Measurements from ENCODE around the gene PRG2. TPM values are rescaled to one million over a fixed set of nuclear protein-coding genes. Genes with fewer than 3 reads are reported as not detected.
"Not testable (repeated sequence)": the region's sequence is repeated elsewhere in the genome, so short reads cannot be mapped to it uniquely, and the experiment has no call there.

The PRG2 gene
- total and polyA plus RNA-seq, 2 experiments from 2014 or later, result not detected

- H3K36me3 ChIP-seq (replicated peaks; ENCODE audit: insufficient read depth, low read depth), result no peaks in the 10 kb centered on the region
- H2AFZ ChIP-seq, result no peak overlapping the region
- no peak overlapping the region for H3K4me3 ChIP-seq
- no peaks in the 10 kb centered on the region for H4K20me1 ChIP-seq (ENCODE audit: insufficient read depth, poor library complexity, severe bottlenecking)
- DNase-seq (ENCODE audit: low spot score), result no peak
- no peaks in the 10 kb centered on the region for H3K9me2 ChIP-seq (replicated peaks; ENCODE audit: insufficient read depth)
- H3K9me3 ChIP-seq (ENCODE audit: low read depth), result no peaks in the 10 kb centered on the region
- H3K79me2 ChIP-seq, result no peaks in the 10 kb centered on the region
- TF ChIP-seq, protein P1, sequence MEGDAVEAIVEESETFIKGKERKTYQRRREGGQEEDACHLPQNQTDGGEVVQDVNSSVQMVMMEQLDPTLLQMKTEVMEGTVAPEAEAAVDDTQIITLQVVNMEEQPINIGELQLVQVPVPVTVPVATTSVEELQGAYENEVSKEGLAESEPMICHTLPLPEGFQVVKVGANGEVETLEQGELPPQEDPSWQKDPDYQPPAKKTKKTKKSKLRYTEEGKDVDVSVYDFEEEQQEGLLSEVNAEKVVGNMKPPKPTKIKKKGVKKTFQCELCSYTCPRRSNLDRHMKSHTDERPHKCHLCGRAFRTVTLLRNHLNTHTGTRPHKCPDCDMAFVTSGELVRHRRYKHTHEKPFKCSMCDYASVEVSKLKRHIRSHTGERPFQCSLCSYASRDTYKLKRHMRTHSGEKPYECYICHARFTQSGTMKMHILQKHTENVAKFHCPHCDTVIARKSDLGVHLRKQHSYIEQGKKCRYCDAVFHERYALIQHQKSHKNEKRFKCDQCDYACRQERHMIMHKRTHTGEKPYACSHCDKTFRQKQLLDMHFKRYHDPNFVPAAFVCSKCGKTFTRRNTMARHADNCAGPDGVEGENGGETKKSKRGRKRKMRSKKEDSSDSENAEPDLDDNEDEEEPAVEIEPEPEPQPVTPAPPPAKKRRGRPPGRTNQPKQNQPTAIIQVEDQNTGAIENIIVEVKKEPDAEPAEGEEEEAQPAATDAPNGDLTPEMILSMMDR (IDR thresholded peaks at IDR 0.05; ENCODE audit: poor library complexity), result no peak
- TF ChIP-seq EZH2 (IDR thresholded peaks at IDR 0.05; ENCODE audit: borderline replicate concordance) (no peak), EZH2phosphoT487 (IDR thresholded peaks at IDR 0.05; ENCODE audit: low read depth, severe bottlenecking, unreplicated experiment) (no peak)
- no peaks in the 10 kb centered on the region for H3K4me1 ChIP-seq (ENCODE audit: insufficient read depth)
- no peak overlapping the region for H3K27ac ChIP-seq
- WGBS (ENCODE audit: low lambda C conversion rate, missing lambda C conversion rate), result 95% methylated on average over 4 of the region's 4 CpGs
- no peak overlapping the region for H3K4me2 ChIP-seq
- H3K27me3 ChIP-seq, result no peaks in the 10 kb centered on the region
Measured at GRCh38 chr11:57405271-57405860, 14.9 kb upstream of the PRG2 start.

- H3K4me2 ChIP-seq, result no peak overlapping the region
- no peaks in the 10 kb centered on the region for H3K79me2 ChIP-seq
- no peak overlapping the region for H3K4me3 ChIP-seq
- H3K9me2 ChIP-seq (replicated peaks; ENCODE audit: insufficient read depth), result no peaks in the 10 kb centered on the region
- peaks cover 4% of the 10 kb centered on the region for H3K27me3 ChIP-seq
- no peaks in the 10 kb centered on the region for H3K36me3 ChIP-seq (replicated peaks; ENCODE audit: insufficient read depth, low read depth)
- H3K4me1 ChIP-seq (ENCODE audit: insufficient read depth), result no peaks in the 10 kb centered on the region
- no peaks in the 10 kb centered on the region for H4K20me1 ChIP-seq (ENCODE audit: insufficient read depth, poor library complexity, severe bottlenecking)
- H3K27ac ChIP-seq, result no peak overlapping the region
- H3K9me3 ChIP-seq (ENCODE audit: low read depth), result no peaks in the 10 kb centered on the region
- DNase-seq (ENCODE audit: low spot score), result no peak
- TF ChIP-seq EZH2phosphoT487 (IDR thresholded peaks at IDR 0.05; ENCODE audit: low read depth, severe bottlenecking, unreplicated experiment) (no peak), EZH2 (IDR thresholded peaks at IDR 0.05; ENCODE audit: borderline replicate concordance) (no peak)
- TF ChIP-seq, protein P1 (IDR thresholded peaks at IDR 0.05; ENCODE audit: poor library complexity), result no peak
- H2AFZ ChIP-seq, result no peak overlapping the region
- 88% methylated on average over 2 of the region's 2 CpGs for WGBS (ENCODE audit: low lambda C conversion rate, missing lambda C conversion rate)
Measured at GRCh38 chr11:57403802-57404147, 13.3 kb upstream of the PRG2 start.

- not testable (repeated sequence) for H3K9me2 ChIP-seq (replicated peaks; ENCODE audit: insufficient read depth); H3K4me2 ChIP-seq; H4K20me1 ChIP-seq (ENCODE audit: insufficient read depth, poor library complexity, severe bottlenecking); H3K79me2 ChIP-seq; H3K4me1 ChIP-seq (ENCODE audit: insufficient read depth); H3K36me3 ChIP-seq (replicated peaks; ENCODE audit: insufficient read depth, low read depth); H3K4me3 ChIP-seq; H3K9me3 ChIP-seq (ENCODE audit: low read depth); H2AFZ ChIP-seq; H3K27me3 ChIP-seq; DNase-seq (ENCODE audit: low spot score); H3K27ac ChIP-seq
- 87% methylated on average over 6 of the region's 6 CpGs for WGBS (ENCODE audit: low lambda C conversion rate, missing lambda C conversion rate)
Measured at GRCh38 chr11:57403003-57403801, 12.8 kb upstream of the PRG2 start.

- H3K79me2 ChIP-seq, result no peaks in the 10 kb centered on the region
- H3K27me3 ChIP-seq, result peaks cover 10% of the 10 kb centered on the region
- no peaks in the 10 kb centered on the region for H4K20me1 ChIP-seq (ENCODE audit: insufficient read depth, poor library complexity, severe bottlenecking)
- H2AFZ ChIP-seq, result no peak overlapping the region
- no peaks in the 10 kb centered on the region for H3K4me1 ChIP-seq (ENCODE audit: insufficient read depth)
- 37% methylated on average over 6 of the region's 6 CpGs for WGBS (ENCODE audit: low lambda C conversion rate, missing lambda C conversion rate)
- H3K4me3 ChIP-seq, result no peak overlapping the region
- no peak overlapping the region for H3K27ac ChIP-seq
- no peak overlapping the region for H3K4me2 ChIP-seq
- no peaks in the 10 kb centered on the region for H3K9me3 ChIP-seq (ENCODE audit: low read depth)
- peak; percentile 29 for DNase-seq (ENCODE audit: low spot score)
- H3K9me2 ChIP-seq (replicated peaks; ENCODE audit: insufficient read depth), result no peaks in the 10 kb centered on the region
- no peak for TF ChIP-seq EZH2 (IDR thresholded peaks at IDR 0.05; ENCODE audit: borderline replicate concordance)
- TF ChIP-seq, protein P1 (IDR thresholded peaks at IDR 0.05; ENCODE audit: poor library complexity), result no peak
- TF ChIP-seq EZH2phosphoT487 (IDR thresholded peaks at IDR 0.05; ENCODE audit: low read depth, severe bottlenecking, unreplicated experiment), result no peak
- no peaks in the 10 kb centered on the region for H3K36me3 ChIP-seq (replicated peaks; ENCODE audit: insufficient read depth, low read depth)
Measured at GRCh38 chr11:57402188-57403002, 11.9 kb upstream of the PRG2 start.
